ENCODE results near the gene AICDA.

AICDA gene

GRCh38 chr12:8563356-8563755 is 49.3 kb downstream of the AICDA start:
- DNase-seq (ENCODE audit: insufficient read length, low spot score) = no peak
- no peak for TF ChIP-seq TAF1 (IDR thresholded peaks at IDR 0.05; ENCODE audit: low read depth, low read length)
- TF ChIP-seq POU2F2 (IDR thresholded peaks at IDR 0.05; ENCODE audit: low read depth, low read length) = no peak
- TF ChIP-seq POLR2A (IDR thresholded peaks at IDR 0.05; ENCODE audit: low read depth, low read length) = no peak
- no peak for TF ChIP-seq SPI1 (IDR thresholded peaks at IDR 0.05; ENCODE audit: low read depth, low read length)
- no peak for TF ChIP-seq PAX5 (IDR thresholded peaks at IDR 0.05; ENCODE audit: insufficient read depth, low read length, severe bottlenecking)
- TF ChIP-seq POLR2AphosphoS5 (IDR thresholded peaks at IDR 0.05; ENCODE audit: low read depth, low read length) = no peak
- peak; percentile 16 for FAIRE-seq

- no peak for TF ChIP-seq PAX5 (IDR thresholded peaks at IDR 0.05; ENCODE audit: insufficient read depth, low read length, severe bottlenecking)
- no peak for TF ChIP-seq POLR2A (IDR thresholded peaks at IDR 0.05; ENCODE audit: low read depth, low read length)
- FAIRE-seq (no peak), DNase-seq (ENCODE audit: insufficient read length, low spot score) (no peak)
These were observed 50.3 kb downstream of the AICDA start for GRCh38 chr12:8562310-8562709.

GRCh38 chr12:8561011-8561410 is 51.6 kb downstream of the AICDA start:
- TF ChIP-seq PAX5 (IDR thresholded peaks at IDR 0.05; ENCODE audit: insufficient read depth, low read length, severe bottlenecking) = no peak
- TF ChIP-seq TAF1 (IDR thresholded peaks at IDR 0.05; ENCODE audit: low read depth, low read length) = no peak
- no peak for TF ChIP-seq POLR2AphosphoS5 (IDR thresholded peaks at IDR 0.05; ENCODE audit: low read depth, low read length)
- no peak for TF ChIP-seq POLR2A (IDR thresholded peaks at IDR 0.05; ENCODE audit: low read depth, low read length)
- TF ChIP-seq SPI1 (IDR thresholded peaks at IDR 0.05; ENCODE audit: low read depth, low read length) = no peak
- TF ChIP-seq POU2F2 (IDR thresholded peaks at IDR 0.05; ENCODE audit: low read depth, low read length) = no peak
- DNase-seq (ENCODE audit: insufficient read length, low spot score) (no peak), FAIRE-seq (no peak)

- FAIRE-seq = no peak
- DNase-seq (ENCODE audit: insufficient read length, low spot score) = no peak
- TF ChIP-seq TAF1 (IDR thresholded peaks at IDR 0.05; ENCODE audit: low read depth, low read length) = no peak
- TF ChIP-seq SPI1 (IDR thresholded peaks at IDR 0.05; ENCODE audit: low read depth, low read length) = no peak
- TF ChIP-seq POU2F2 (IDR thresholded peaks at IDR 0.05; ENCODE audit: low read depth, low read length) = no peak
These were observed 53.0 kb downstream of the AICDA start for GRCh38 chr12:8559676-8560075.

- DNase-seq (ENCODE audit: insufficient read length, low spot score) (no peak), FAIRE-seq (no peak)
- no peak for TF ChIP-seq SPI1 (IDR thresholded peaks at IDR 0.05; ENCODE audit: low read depth, low read length)
- TF ChIP-seq POLR2AphosphoS5 (IDR thresholded peaks at IDR 0.05; ENCODE audit: low read depth, low read length) = no peak
- TF ChIP-seq POU2F2 (IDR thresholded peaks at IDR 0.05; ENCODE audit: low read depth, low read length) = no peak
- no peak for TF ChIP-seq TAF1 (IDR thresholded peaks at IDR 0.05; ENCODE audit: low read depth, low read length)
- no peak for TF ChIP-seq PAX5 (IDR thresholded peaks at IDR 0.05; ENCODE audit: insufficient read depth, low read length, severe bottlenecking)
- no peak for TF ChIP-seq POLR2A (IDR thresholded peaks at IDR 0.05; ENCODE audit: low read depth, low read length)
These were observed 56.0 kb downstream of the AICDA start for GRCh38 chr12:8556531-8557097.

GRCh38 chr12:8554451-8555195 is 58.0 kb downstream of the AICDA start:
- TF ChIP-seq SPI1 (IDR thresholded peaks at IDR 0.05; ENCODE audit: low read depth, low read length) (no peak), TAF1 (IDR thresholded peaks at IDR 0.05; ENCODE audit: low read depth, low read length) (no peak), POU2F2 (IDR thresholded peaks at IDR 0.05; ENCODE audit: low read depth, low read length) (no peak), PAX5 (IDR thresholded peaks at IDR 0.05; ENCODE audit: insufficient read depth, low read length, severe bottlenecking) (no peak), POLR2AphosphoS5 (IDR thresholded peaks at IDR 0.05; ENCODE audit: low read depth, low read length) (no peak), POLR2A (IDR thresholded peaks at IDR 0.05; ENCODE audit: low read depth, low read length) (no peak)
- DNase-seq (ENCODE audit: insufficient read length, low spot score) (no peak), FAIRE-seq (no peak)

GRCh38 chr12:8553088-8553627 is 59.5 kb downstream of the AICDA start:
- TF ChIP-seq SPI1 (IDR thresholded peaks at IDR 0.05; ENCODE audit: low read depth, low read length) (no peak), PAX5 (IDR thresholded peaks at IDR 0.05; ENCODE audit: insufficient read depth, low read length, severe bottlenecking) (no peak), POLR2A (IDR thresholded peaks at IDR 0.05; ENCODE audit: low read depth, low read length) (no peak), TAF1 (IDR thresholded peaks at IDR 0.05; ENCODE audit: low read depth, low read length) (no peak), POLR2AphosphoS5 (IDR thresholded peaks at IDR 0.05; ENCODE audit: low read depth, low read length) (no peak), POU2F2 (IDR thresholded peaks at IDR 0.05; ENCODE audit: low read depth, low read length) (no peak)
- no peak for FAIRE-seq
- no peak for DNase-seq (ENCODE audit: insufficient read length, low spot score)
